OCI-LY3 (cell line): Measurements from ENCODE around the gene NEURL1B.

Experiments
- H2AFZ ChIP-seq: fragments of 200-600, 300-600 bp; shearing (Covaris generic); 2 replicates; pipeline ENCODE4 v1.6.0; 2014; ENCODE audit warnings: antibody characterized with exemption, low read depth, low read length
- H3K27ac ChIP-seq: fragments of 200-600, 300-600 bp; sonication (generic); 2 replicates; pipeline ENCODE4 v1.5.1; 2014; ENCODE audit warnings: mild to moderate bottlenecking, low read length, moderate library complexity, mixed read lengths
- H3K27me3 ChIP-seq: fragments of 200-600, 300-600 bp; sonication (generic); 2 replicates; pipeline ENCODE4 v1.6.1; 2014; ENCODE audit warnings: low read depth, low read length, mixed read lengths
- H3K36me3 ChIP-seq: fragments of 200-600, 300-600 bp; sonication (generic); replicated peaks from 2 replicates; pipeline ENCODE3; 2014; ENCODE audit warnings: low read depth, low read length, mixed read lengths
- H3K4me1 ChIP-seq: fragments of 300-600, 200-600 bp; sonication (generic); 2 replicates; pipeline ENCODE4 v1.6.1; 2014; ENCODE audit warnings: low read length, mixed read lengths
- H3K4me2 ChIP-seq: fragments of 200-600, 300-600 bp; sonication (generic); 2 replicates; pipeline ENCODE4 v1.6.1; 2014; ENCODE audit warnings: low read length, mixed read lengths
- H3K4me3 ChIP-seq: fragments of 300-600, 200-600 bp; sonication (generic); 2 replicates; pipeline ENCODE4 v1.5.1; 2014; ENCODE audit warnings: antibody characterized with exemption, mild to moderate bottlenecking, low read length, moderate library complexity
- H3K79me2 ChIP-seq: fragments of 300-600, 200-600 bp; shearing (Covaris generic); 2 replicates; pipeline ENCODE4 v1.6.1; 2014; ENCODE audit warnings: mild to moderate bottlenecking, low read length, mixed read lengths
- H3K9ac ChIP-seq: fragments of 300-600, 200-600 bp; shearing (Covaris generic); 2 replicates; pipeline ENCODE4 v1.6.0; 2014; ENCODE audit warnings: mild to moderate bottlenecking, low read length, moderate library complexity
- H3K9me3 ChIP-seq: fragments of 200-600, 300-600 bp; shearing (Covaris generic); 2 replicates; pipeline ENCODE4 v1.6.1; 2014; ENCODE audit warnings: low read length, mixed read lengths; ENCODE audit not compliant: insufficient read depth
- H4K20me1 ChIP-seq: fragments of 200-600, 300-600 bp; sonication (generic); 2 replicates; pipeline ENCODE4 v1.6.1; 2016; ENCODE audit warnings: low read length, mixed read lengths; ENCODE audit not compliant: insufficient read depth
- EZH2phosphoT487 ChIP-seq: fragments of 200-600 bp; shearing (Covaris generic); IDR thresholded peaks from 2 replicates; pipeline ENCODE4 v1.6.1; 2018; ENCODE audit warnings: antibody characterized with exemption, mixed run types, low read depth
- TF ChIP-seq, protein P1 (sequence below): fragments of 200-600, 300-600 bp; sonication (generic); IDR thresholded peaks from 2 replicates; pipeline ENCODE4 v1.5.1; 2014; ENCODE audit warnings: antibody characterized with exemption, low read length, low read depth

NEURL1B gene

DNA sequence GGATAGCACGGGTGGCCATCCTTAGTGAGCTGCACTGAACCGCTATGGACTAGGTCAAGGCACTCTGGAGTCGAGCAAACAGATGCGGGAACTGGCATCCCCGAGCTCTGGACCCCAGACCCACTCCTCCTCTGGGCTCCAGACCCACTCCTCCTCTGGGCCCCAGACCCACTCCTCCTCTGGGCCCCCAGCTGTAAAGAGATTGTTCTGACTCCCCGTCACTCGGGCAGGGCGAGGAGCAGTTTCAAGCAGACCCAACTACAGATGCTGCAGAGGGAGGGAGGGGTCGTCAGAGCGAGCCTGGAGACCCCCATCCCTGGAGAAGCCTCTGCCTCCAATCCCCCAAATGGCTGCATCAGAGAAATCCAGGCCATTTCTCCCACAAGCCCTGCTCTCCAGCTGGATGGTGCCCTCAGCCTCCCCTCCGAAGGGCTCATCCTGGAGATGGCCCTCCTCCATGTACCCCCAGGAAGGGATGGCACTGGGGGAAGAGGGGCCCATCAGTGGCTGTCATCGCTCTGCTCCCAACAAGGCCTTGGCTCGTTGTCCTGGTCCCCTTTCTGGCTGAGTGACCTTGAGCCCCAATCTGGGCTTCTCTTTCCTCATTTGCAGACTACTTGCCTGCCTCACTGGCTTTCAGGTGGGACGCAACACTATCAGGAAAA, 91.3 kb downstream of the NEURL1B start:
- no peaks in the 10 kb centered on the region for H4K20me1 ChIP-seq
- no peaks in the 10 kb centered on the region for H3K9me3 ChIP-seq
- H3K27me3 ChIP-seq = peaks cover 8% of the 10 kb centered on the region; the same call in 1 of the 2 replicates
- H3K4me1 ChIP-seq = no peaks in the 10 kb centered on the region
- no peaks in the 10 kb centered on the region for H3K36me3 ChIP-seq
- no peaks in the 10 kb centered on the region for H3K79me2 ChIP-seq
- H3K4me2 ChIP-seq = no peak overlapping the region
- no peak overlapping the region for H3K4me3 ChIP-seq
- no peak overlapping the region for H3K27ac ChIP-seq
- no peak overlapping the region for H3K9ac ChIP-seq
- no peak overlapping the region for H2AFZ ChIP-seq
- TF ChIP-seq, protein P1, sequence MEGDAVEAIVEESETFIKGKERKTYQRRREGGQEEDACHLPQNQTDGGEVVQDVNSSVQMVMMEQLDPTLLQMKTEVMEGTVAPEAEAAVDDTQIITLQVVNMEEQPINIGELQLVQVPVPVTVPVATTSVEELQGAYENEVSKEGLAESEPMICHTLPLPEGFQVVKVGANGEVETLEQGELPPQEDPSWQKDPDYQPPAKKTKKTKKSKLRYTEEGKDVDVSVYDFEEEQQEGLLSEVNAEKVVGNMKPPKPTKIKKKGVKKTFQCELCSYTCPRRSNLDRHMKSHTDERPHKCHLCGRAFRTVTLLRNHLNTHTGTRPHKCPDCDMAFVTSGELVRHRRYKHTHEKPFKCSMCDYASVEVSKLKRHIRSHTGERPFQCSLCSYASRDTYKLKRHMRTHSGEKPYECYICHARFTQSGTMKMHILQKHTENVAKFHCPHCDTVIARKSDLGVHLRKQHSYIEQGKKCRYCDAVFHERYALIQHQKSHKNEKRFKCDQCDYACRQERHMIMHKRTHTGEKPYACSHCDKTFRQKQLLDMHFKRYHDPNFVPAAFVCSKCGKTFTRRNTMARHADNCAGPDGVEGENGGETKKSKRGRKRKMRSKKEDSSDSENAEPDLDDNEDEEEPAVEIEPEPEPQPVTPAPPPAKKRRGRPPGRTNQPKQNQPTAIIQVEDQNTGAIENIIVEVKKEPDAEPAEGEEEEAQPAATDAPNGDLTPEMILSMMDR = no peak
- TF ChIP-seq EZH2phosphoT487 = no peak

- no peaks in the 10 kb centered on the region for H3K79me2 ChIP-seq
- no peak overlapping the region for H3K4me3 ChIP-seq
- no peaks in the 10 kb centered on the region for H3K36me3 ChIP-seq
- H3K4me1 ChIP-seq = no peaks in the 10 kb centered on the region
- H2AFZ ChIP-seq = no peak overlapping the region
- no peak overlapping the region for H3K27ac ChIP-seq
- TF ChIP-seq, protein P1 = no peak
- TF ChIP-seq EZH2phosphoT487 = no peak
- H3K4me2 ChIP-seq = no peak overlapping the region
- H3K27me3 ChIP-seq = peaks cover 8% of the 10 kb centered on the region; the same call in 1 of the 2 replicates
- no peak overlapping the region for H3K9ac ChIP-seq
- H3K9me3 ChIP-seq = no peaks in the 10 kb centered on the region
- no peaks in the 10 kb centered on the region for H4K20me1 ChIP-seq
Measured at GRCh38 chr5:172733131-172733973, 92.3 kb downstream of the NEURL1B start.

GRCh38 chr5:172733974-172734346, 92.9 kb downstream of the NEURL1B start:
- TF ChIP-seq EZH2phosphoT487 = no peak
- TF ChIP-seq, protein P1 = no peak
- Histone ChIP-seq H3K27ac (no peak overlapping the region), H3K9ac (no peak overlapping the region), H3K4me3 (no peak overlapping the region), H3K9me3 (no peaks in the 10 kb centered on the region), H3K4me2 (no peak overlapping the region), H3K79me2 (no peaks in the 10 kb centered on the region), H3K27me3 (peaks cover 8% of the 10 kb centered on the region; the same call in 1 of the 2 replicates), H3K36me3 (no peaks in the 10 kb centered on the region), H2AFZ (no peak overlapping the region), H3K4me1 (no peaks in the 10 kb centered on the region), H4K20me1 (no peaks in the 10 kb centered on the region)

GRCh38 chr5:172735141-172735831, 94.2 kb downstream of the NEURL1B start:
- Histone ChIP-seq H3K27ac (no peak overlapping the region), H3K36me3 (no peaks in the 10 kb centered on the region), H4K20me1 (no peaks in the 10 kb centered on the region), H3K79me2 (no peaks in the 10 kb centered on the region), H3K27me3 (peaks cover 8% of the 10 kb centered on the region; the same call in 1 of the 2 replicates), H3K4me1 (no peaks in the 10 kb centered on the region), H3K9ac (no peak overlapping the region), H2AFZ (no peak overlapping the region), H3K4me3 (no peak overlapping the region), H3K9me3 (no peaks in the 10 kb centered on the region), H3K4me2 (no peak overlapping the region)
- no peak for TF ChIP-seq EZH2phosphoT487
- TF ChIP-seq, protein P1 = no peak
